K562 (cell line): ENCODE data around the gene BEX3. TPM values are rescaled to one million over a fixed set of nuclear protein-coding genes. Genes with fewer than 3 reads are reported as not detected.

ENCODE experiments used
- ARNT ChIP-seq, 2 experiments: fragments of 450-650 bp; IDR thresholded peaks; 2 replicates each; pipeline ENCODE4 v1.6.1; 2016; ENCODE audit warnings: mild to moderate bottlenecking in 1 of 2
- HLTF ChIP-seq: fragments of 450-650 bp; IDR thresholded peaks from 2 replicates; pipeline ENCODE4 v1.6.1; 2016
- KLF16 ChIP-seq: IDR thresholded peaks from 2 replicates; pipeline ENCODE4 v1.6.1; 2016; ENCODE audit warnings: antibody characterized with exemption
- MAZ ChIP-seq, 2 experiments: fragments of 450-650 bp in 1 of 2; sonication (generic) in 1 of 2; formaldehyde crosslinking; IDR thresholded peaks in 1 of 2; conservative IDR thresholded peaks in 1 of 2; 2 replicates each; pipeline versions ENCODE4 v1.4.0 to v1.5.0; 2020; ENCODE audit warnings: mild to moderate bottlenecking in 1 of 2, missing genetic modification reagents in 1 of 2
- MEF2A ChIP-seq: IDR thresholded peaks from 2 replicates; pipeline ENCODE4 v1.6.1; 2011; ENCODE audit warnings: low read depth, mild to moderate bottlenecking, low read length, moderate library complexity; ENCODE audit not compliant: control insufficient read depth
- PCBP1 ChIP-seq: fragments of 200-400 bp; formaldehyde crosslinking; IDR thresholded peaks from 2 replicates; pipeline ENCODE4 v1.6.1; 2018; ENCODE audit warnings: mild to moderate bottlenecking, low read depth, low read length; ENCODE audit not compliant: poor library complexity, severe bottlenecking
- PHB2 ChIP-seq: fragments of 450-650 bp; IDR thresholded peaks from 2 replicates; pipeline ENCODE4 v1.6.1; 2017; ENCODE audit warnings: low read depth
- POLR2AphosphoS2 ChIP-seq: IDR thresholded peaks from 2 replicates; pipeline ENCODE4 v1.6.1; 2012; ENCODE audit warnings: low read length, improper control_type of control experiment
- RUNX1 ChIP-seq: sonication (generic); IDR thresholded peaks from 2 replicates; pipeline ENCODE4 v1.6.1; 2016; ENCODE audit warnings: antibody characterized with exemption, low read depth
- SLC30A9 ChIP-seq: fragments of 250-450 bp; sonication (Bioruptor Pico); IDR thresholded peaks from 2 replicates; pipeline ENCODE4 v1.8.0; 2022; ENCODE audit warnings: mild to moderate bottlenecking, moderate library complexity
- SMAD1 ChIP-seq: fragments of 150-350 bp; IDR thresholded peaks from 2 replicates; pipeline ENCODE4 v1.6.1; 2014; ENCODE audit warnings: low read length, low read depth; ENCODE audit not compliant: partially characterized antibody
- SREBF1 ChIP-seq: fragments of 150-350 bp; IDR thresholded peaks from 2 replicates; pipeline ENCODE4 v1.6.1; 2014; ENCODE audit warnings: antibody characterized with exemption, low read depth, low read length, borderline replicate concordance
- ZNF197 ChIP-seq: fragments of 200-800 bp; sonication (Bioruptor generic); IDR thresholded peaks from 2 replicates; pipeline ENCODE4 v1.6.1; 2016; ENCODE audit warnings: low read depth, missing genetic modification characterization, missing compliant biosample characterization
- ZNF77 ChIP-seq: fragments of 250-450 bp; sonication (Bioruptor Pico); IDR thresholded peaks from 2 replicates; pipeline ENCODE4 v1.5.0; 2020
- polyA plus RNA-seq, 8 experiments: library from polyadenylated mRNA; depleted of rRNA in 4 of 8; stranded (reverse) in 5 of 8; unstranded in 3 of 8; fragments of >200 nt; fragmentation: Nextera tagmentation in 2 of 8; fragmentation: Illumina TruSeq in 1 of 8; extraction: Ambion mirVana in 2 of 8; extraction: Trizol in 1 of 8; gene quantifications; 2 replicates each; pipeline versions ENCODE4 v1.2.1 to v1.2.3, GENCODE V29; 2011 to 2014; ENCODE audit warnings: inconsistent platforms in 1 of 8, missing spikeins in 1 of 8
- total RNA-seq, 7 experiments: library from RNA; depleted of rRNA in 6 of 7; stranded (reverse); fragments of >200 nt in 6 of 7; fragmentation: Illumina TruSeq in 2 of 7; extraction: Trizol in 2 of 7; gene quantifications; 2 replicates each; pipeline versions ENCODE4 v1.2.1 to v1.2.3, GENCODE V29; 2011 to 2021; ENCODE audit warnings: low replicate concordance in 1 of 7
- TF ChIP-seq, protein P1 (sequence below): fragments of 450-650 bp; IDR thresholded peaks from 2 replicates; pipeline ENCODE4 v1.6.1; 2016; ENCODE audit warnings: mild to moderate bottlenecking, moderate library complexity
- TF ChIP-seq, protein P2 (sequence below): fragments of 250-450 bp; sonication (Bioruptor Pico); IDR thresholded peaks from 2 replicates; pipeline ENCODE4 v1.9.0; 2021; ENCODE audit warnings: mild to moderate bottlenecking, inconsistent platforms

The BEX3 gene
- total and polyA plus RNA-seq, 9 of the 15 experiments (the other 6 are each of a cell fraction or from before 2014, with no cell fraction given): 0.21 to 0.47 TPM; not detected in 7

DNA sequence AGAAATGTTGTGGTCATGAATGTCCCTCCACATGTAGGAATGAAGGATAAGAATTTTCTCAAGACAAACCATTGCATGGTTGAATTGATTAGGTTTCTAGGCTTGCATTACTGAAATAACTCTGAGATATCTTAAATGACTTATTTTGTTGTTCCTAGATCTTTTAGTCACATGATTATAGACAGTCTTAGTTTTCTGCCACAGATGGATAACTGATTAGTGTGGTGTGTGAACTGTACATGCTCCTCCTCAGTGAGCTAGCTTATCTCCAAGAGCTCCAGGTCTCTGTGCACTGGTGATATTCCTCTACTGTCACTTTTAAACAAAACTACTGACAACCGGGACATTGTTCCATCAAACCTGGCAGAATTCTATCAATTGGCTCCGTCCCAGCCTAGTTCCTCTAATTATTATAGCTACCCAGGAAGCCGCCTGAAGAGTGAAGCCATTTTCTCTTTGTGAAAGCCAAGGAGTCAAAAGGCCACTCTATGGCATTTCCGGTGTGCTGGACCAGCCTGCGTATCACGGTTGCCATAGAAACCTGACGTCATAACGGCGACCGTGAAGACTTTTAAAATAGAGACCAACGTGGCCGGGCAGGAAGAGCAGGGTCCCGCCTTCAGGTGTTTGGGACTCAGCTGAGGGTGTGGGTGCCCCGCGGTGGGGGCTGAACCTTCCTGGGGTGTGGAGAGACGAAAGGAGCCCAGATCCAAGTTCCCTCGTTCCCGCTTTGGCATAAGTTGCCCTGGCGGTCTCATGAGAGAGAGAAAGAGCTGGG, 28.1 kb downstream of the BEX3 start (continued):
- TF ChIP-seq, protein P1, sequence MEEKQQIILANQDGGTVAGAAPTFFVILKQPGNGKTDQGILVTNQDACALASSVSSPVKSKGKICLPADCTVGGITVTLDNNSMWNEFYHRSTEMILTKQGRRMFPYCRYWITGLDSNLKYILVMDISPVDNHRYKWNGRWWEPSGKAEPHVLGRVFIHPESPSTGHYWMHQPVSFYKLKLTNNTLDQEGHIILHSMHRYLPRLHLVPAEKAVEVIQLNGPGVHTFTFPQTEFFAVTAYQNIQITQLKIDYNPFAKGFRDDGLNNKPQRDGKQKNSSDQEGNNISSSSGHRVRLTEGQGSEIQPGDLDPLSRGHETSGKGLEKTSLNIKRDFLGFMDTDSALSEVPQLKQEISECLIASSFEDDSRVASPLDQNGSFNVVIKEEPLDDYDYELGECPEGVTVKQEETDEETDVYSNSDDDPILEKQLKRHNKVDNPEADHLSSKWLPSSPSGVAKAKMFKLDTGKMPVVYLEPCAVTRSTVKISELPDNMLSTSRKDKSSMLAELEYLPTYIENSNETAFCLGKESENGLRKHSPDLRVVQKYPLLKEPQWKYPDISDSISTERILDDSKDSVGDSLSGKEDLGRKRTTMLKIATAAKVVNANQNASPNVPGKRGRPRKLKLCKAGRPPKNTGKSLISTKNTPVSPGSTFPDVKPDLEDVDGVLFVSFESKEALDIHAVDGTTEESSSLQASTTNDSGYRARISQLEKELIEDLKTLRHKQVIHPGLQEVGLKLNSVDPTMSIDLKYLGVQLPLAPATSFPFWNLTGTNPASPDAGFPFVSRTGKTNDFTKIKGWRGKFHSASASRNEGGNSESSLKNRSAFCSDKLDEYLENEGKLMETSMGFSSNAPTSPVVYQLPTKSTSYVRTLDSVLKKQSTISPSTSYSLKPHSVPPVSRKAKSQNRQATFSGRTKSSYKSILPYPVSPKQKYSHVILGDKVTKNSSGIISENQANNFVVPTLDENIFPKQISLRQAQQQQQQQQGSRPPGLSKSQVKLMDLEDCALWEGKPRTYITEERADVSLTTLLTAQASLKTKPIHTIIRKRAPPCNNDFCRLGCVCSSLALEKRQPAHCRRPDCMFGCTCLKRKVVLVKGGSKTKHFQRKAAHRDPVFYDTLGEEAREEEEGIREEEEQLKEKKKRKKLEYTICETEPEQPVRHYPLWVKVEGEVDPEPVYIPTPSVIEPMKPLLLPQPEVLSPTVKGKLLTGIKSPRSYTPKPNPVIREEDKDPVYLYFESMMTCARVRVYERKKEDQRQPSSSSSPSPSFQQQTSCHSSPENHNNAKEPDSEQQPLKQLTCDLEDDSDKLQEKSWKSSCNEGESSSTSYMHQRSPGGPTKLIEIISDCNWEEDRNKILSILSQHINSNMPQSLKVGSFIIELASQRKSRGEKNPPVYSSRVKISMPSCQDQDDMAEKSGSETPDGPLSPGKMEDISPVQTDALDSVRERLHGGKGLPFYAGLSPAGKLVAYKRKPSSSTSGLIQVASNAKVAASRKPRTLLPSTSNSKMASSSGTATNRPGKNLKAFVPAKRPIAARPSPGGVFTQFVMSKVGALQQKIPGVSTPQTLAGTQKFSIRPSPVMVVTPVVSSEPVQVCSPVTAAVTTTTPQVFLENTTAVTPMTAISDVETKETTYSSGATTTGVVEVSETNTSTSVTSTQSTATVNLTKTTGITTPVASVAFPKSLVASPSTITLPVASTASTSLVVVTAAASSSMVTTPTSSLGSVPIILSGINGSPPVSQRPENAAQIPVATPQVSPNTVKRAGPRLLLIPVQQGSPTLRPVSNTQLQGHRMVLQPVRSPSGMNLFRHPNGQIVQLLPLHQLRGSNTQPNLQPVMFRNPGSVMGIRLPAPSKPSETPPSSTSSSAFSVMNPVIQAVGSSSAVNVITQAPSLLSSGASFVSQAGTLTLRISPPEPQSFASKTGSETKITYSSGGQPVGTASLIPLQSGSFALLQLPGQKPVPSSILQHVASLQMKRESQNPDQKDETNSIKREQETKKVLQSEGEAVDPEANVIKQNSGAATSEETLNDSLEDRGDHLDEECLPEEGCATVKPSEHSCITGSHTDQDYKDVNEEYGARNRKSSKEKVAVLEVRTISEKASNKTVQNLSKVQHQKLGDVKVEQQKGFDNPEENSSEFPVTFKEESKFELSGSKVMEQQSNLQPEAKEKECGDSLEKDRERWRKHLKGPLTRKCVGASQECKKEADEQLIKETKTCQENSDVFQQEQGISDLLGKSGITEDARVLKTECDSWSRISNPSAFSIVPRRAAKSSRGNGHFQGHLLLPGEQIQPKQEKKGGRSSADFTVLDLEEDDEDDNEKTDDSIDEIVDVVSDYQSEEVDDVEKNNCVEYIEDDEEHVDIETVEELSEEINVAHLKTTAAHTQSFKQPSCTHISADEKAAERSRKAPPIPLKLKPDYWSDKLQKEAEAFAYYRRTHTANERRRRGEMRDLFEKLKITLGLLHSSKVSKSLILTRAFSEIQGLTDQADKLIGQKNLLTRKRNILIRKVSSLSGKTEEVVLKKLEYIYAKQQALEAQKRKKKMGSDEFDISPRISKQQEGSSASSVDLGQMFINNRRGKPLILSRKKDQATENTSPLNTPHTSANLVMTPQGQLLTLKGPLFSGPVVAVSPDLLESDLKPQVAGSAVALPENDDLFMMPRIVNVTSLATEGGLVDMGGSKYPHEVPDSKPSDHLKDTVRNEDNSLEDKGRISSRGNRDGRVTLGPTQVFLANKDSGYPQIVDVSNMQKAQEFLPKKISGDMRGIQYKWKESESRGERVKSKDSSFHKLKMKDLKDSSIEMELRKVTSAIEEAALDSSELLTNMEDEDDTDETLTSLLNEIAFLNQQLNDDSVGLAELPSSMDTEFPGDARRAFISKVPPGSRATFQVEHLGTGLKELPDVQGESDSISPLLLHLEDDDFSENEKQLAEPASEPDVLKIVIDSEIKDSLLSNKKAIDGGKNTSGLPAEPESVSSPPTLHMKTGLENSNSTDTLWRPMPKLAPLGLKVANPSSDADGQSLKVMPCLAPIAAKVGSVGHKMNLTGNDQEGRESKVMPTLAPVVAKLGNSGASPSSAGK: no peak
- no peak for TF ChIP-seq ZNF197
- TF ChIP-seq HLTF: no peak
- TF ChIP-seq RUNX1: no peak
- TF ChIP-seq MEF2A: no peak
- TF ChIP-seq, protein P2, sequence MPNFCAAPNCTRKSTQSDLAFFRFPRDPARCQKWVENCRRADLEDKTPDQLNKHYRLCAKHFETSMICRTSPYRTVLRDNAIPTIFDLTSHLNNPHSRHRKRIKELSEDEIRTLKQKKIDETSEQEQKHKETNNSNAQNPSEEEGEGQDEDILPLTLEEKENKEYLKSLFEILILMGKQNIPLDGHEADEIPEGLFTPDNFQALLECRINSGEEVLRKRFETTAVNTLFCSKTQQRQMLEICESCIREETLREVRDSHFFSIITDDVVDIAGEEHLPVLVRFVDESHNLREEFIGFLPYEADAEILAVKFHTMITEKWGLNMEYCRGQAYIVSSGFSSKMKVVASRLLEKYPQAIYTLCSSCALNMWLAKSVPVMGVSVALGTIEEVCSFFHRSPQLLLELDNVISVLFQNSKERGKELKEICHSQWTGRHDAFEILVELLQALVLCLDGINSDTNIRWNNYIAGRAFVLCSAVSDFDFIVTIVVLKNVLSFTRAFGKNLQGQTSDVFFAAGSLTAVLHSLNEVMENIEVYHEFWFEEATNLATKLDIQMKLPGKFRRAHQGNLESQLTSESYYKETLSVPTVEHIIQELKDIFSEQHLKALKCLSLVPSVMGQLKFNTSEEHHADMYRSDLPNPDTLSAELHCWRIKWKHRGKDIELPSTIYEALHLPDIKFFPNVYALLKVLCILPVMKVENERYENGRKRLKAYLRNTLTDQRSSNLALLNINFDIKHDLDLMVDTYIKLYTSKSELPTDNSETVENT (CRISPR knock-in tag): no peak
- no peak for TF ChIP-seq MAZ (CRISPR knock-in tag; conservative IDR thresholded peaks at IDR 0.05 in 1 of 2, IDR thresholded peaks at IDR 0.05 in 1 of 2)
- no peak for TF ChIP-seq PHB2
- TF ChIP-seq SLC30A9 (CRISPR knock-in tag): no peak
- TF ChIP-seq ARNT (IDR thresholded peaks at IDR 0.05): no peak
- no peak for TF ChIP-seq SREBF1
- TF ChIP-seq ZNF77 (CRISPR knock-in tag): no peak
- TF ChIP-seq PCBP1: no peak
- no peak for TF ChIP-seq SMAD1
- TF ChIP-seq POLR2AphosphoS2: no peak
- no peak for TF ChIP-seq KLF16
